H9 (cell line): ENCODE data around the gene TRIM34. TPM values are rescaled to one million over a fixed set of nuclear protein-coding genes. Genes with fewer than 3 reads are reported as not detected.

ENCODE experiments used
- DNase-seq: peaks from one replicate; pipeline ENCODE4 v3.0.0-alpha.2; 2017
- H2AFZ ChIP-seq: one replicate; pipeline ENCODE4 v1.6.1; 2013; ENCODE audit warnings: mild to moderate bottlenecking, low read length, control low read depth, moderate library complexity
- H2AK5ac ChIP-seq: 2 replicates; pipeline ENCODE4 v1.6.1; 2013; ENCODE audit warnings: low read length, control low read depth, mixed read lengths; ENCODE audit not compliant: insufficient read length
- H2BK120ac ChIP-seq: one replicate; pipeline ENCODE4 v1.6.1; 2013; ENCODE audit warnings: low read depth, mild to moderate bottlenecking, low read length, control low read depth, inconsistent platforms; ENCODE audit not compliant: poor library complexity, severe bottlenecking
- H2BK12ac ChIP-seq: 2 replicates; pipeline ENCODE4 v1.6.1; 2013; ENCODE audit warnings: low read length, control low read depth, mixed read lengths, low read depth; ENCODE audit not compliant: insufficient read length
- H2BK15ac ChIP-seq: 2 replicates; pipeline ENCODE4 v1.6.1; 2013; ENCODE audit warnings: low read depth, low read length, control low read depth
- H2BK20ac ChIP-seq: one replicate; pipeline ENCODE4 v1.6.1; 2013; ENCODE audit warnings: low read depth, mild to moderate bottlenecking, low read length, control low read depth, inconsistent platforms; ENCODE audit not compliant: poor library complexity, severe bottlenecking
- H2BK5ac ChIP-seq: 2 replicates; pipeline ENCODE4 v1.6.1; 2013; ENCODE audit warnings: low read length, control low read depth, mixed read lengths; ENCODE audit not compliant: insufficient read length
- H3K14ac ChIP-seq: 2 replicates; pipeline ENCODE4 v1.6.1; 2013; ENCODE audit warnings: low read length, control low read depth; ENCODE audit not compliant: insufficient read depth
- H3K18ac ChIP-seq: 2 replicates; pipeline ENCODE4 v1.6.1; 2013; ENCODE audit warnings: low read depth, mild to moderate bottlenecking, mixed read lengths, low read length, control low read depth; ENCODE audit not compliant: insufficient read length
- H3K23ac ChIP-seq: 2 replicates; pipeline ENCODE4 v1.6.1; 2013; ENCODE audit warnings: low read length, control low read depth, mixed read lengths, low read depth; ENCODE audit not compliant: insufficient read length
- H3K23me2 ChIP-seq: 2 replicates; pipeline ENCODE4 v1.6.1; 2013; ENCODE audit warnings: low read depth, mild to moderate bottlenecking, mixed read lengths, low read length, control low read depth; ENCODE audit not compliant: insufficient read length, poor library complexity, severe bottlenecking
- H3K27ac ChIP-seq: 2 replicates; pipeline ENCODE4 v1.5.1; 2013; ENCODE audit warnings: low read length, control low read depth, mixed read lengths, low read depth; ENCODE audit not compliant: insufficient read length
- H3K27me3 ChIP-seq: 2 replicates; pipeline ENCODE4 v1.6.1; 2013; ENCODE audit warnings: low read length, control low read depth, inconsistent platforms; ENCODE audit not compliant: insufficient read depth
- H3K4ac ChIP-seq: 2 replicates; pipeline ENCODE4 v1.6.1; 2013; ENCODE audit warnings: low read depth, mild to moderate bottlenecking, control low read depth, inconsistent platforms, low read length, moderate library complexity
- H3K4me1 ChIP-seq: 2 replicates; pipeline ENCODE4 v1.6.1; 2013; ENCODE audit warnings: low read length, control low read depth, inconsistent platforms; ENCODE audit not compliant: insufficient read depth
- H3K4me2 ChIP-seq: 2 replicates; pipeline ENCODE4 v1.6.1; 2013; ENCODE audit warnings: low read length, control low read depth, mixed read lengths; ENCODE audit not compliant: insufficient read length, insufficient read depth
- H3K56ac ChIP-seq: 2 replicates; pipeline ENCODE4 v1.6.1; 2013; ENCODE audit warnings: low read depth, mild to moderate bottlenecking, mixed read lengths, low read length, control low read depth; ENCODE audit not compliant: insufficient read length
- H3K79me1 ChIP-seq: 2 replicates; pipeline ENCODE4 v1.6.1; 2013; ENCODE audit warnings: low read depth, mild to moderate bottlenecking, moderate library complexity, low read length, control low read depth, inconsistent platforms; ENCODE audit not compliant: insufficient read depth, poor library complexity, severe bottlenecking
- H3K79me2 ChIP-seq: 2 replicates; pipeline ENCODE4 v1.6.1; 2013; ENCODE audit warnings: low read length, control low read depth, inconsistent platforms; ENCODE audit not compliant: insufficient read depth
- H3K9ac ChIP-seq: 2 replicates; pipeline ENCODE4 v1.6.1; 2013; ENCODE audit warnings: low read length, control low read depth, mixed read lengths; ENCODE audit not compliant: insufficient read length; ENCODE audit errors: extremely low read depth
- H3K9me3 ChIP-seq: one replicate; pipeline ENCODE4 v1.6.1; 2013; ENCODE audit warnings: low read depth, low read length, inconsistent platforms; ENCODE audit not compliant: control insufficient read depth
- H3T11ph ChIP-seq: one replicate; pipeline ENCODE4 v1.6.1; 2013; ENCODE audit warnings: mild to moderate bottlenecking, low read length, control low read depth, inconsistent platforms
- H4K20me1 ChIP-seq: one replicate; pipeline ENCODE4 v1.6.1; 2013; ENCODE audit not compliant: control insufficient read depth, insufficient read length, insufficient read depth
- H4K5ac ChIP-seq: 2 replicates; pipeline ENCODE4 v1.6.1; 2013; ENCODE audit warnings: low read depth, mild to moderate bottlenecking, mixed read lengths, low read length, control low read depth; ENCODE audit not compliant: insufficient read length
- H4K8ac ChIP-seq: replicated peaks from 2 replicates; pipeline ENCODE4 v1.6.1; 2013; ENCODE audit warnings: low read length, control low read depth, mixed read lengths, low read depth; ENCODE audit not compliant: insufficient read length
- H4K91ac ChIP-seq: 2 replicates; pipeline ENCODE4 v1.6.1; 2013; ENCODE audit warnings: low read depth, mild to moderate bottlenecking, moderate library complexity, mixed read lengths, low read length, control low read depth; ENCODE audit not compliant: insufficient read length
- H3K27ac Mint-ChIP-seq, 3 experiments: 2 replicates in 2 of 3; 3 replicates in 1 of 3; pipeline ENCODE4 v1.8.0; 2020 to 2021; ENCODE audit warnings: mixed read lengths in 3 of 3, mild to moderate bottlenecking in 1 of 3, moderate library complexity in 1 of 3
- H3K27me3 Mint-ChIP-seq: 2 replicates; pipeline ENCODE4 v1.8.0; 2021; ENCODE audit warnings: low read depth, mild to moderate bottlenecking, moderate library complexity, mixed read lengths
- H3K36me3 Mint-ChIP-seq, 3 experiments: 2 replicates in 2 of 3; 3 replicates in 1 of 3; pipeline ENCODE4 v1.8.0; 2020 to 2021; ENCODE audit warnings: low read depth in 3 of 3, mixed read lengths in 3 of 3; ENCODE audit not compliant: insufficient read depth in 1 of 3
- H3K4me1 Mint-ChIP-seq, 2 experiments: 2 replicates each; pipeline ENCODE4 v1.8.0; 2020; ENCODE audit warnings: mixed read lengths in 2 of 2
- H3K4me3 Mint-ChIP-seq, 2 experiments: 2 replicates in 1 of 2; 3 replicates in 1 of 2; pipeline ENCODE4 v1.8.0; 2020 to 2021; ENCODE audit warnings: mild to moderate bottlenecking in 2 of 2, mixed read lengths in 2 of 2, moderate library complexity in 1 of 2
- H3K9me3 Mint-ChIP-seq, 2 experiments: 2 replicates in 1 of 2; 3 replicates in 1 of 2; pipeline ENCODE4 v1.8.0; 2020; ENCODE audit warnings: mild to moderate bottlenecking in 2 of 2, mixed read lengths in 2 of 2, moderate library complexity in 1 of 2
- CTCF ChIP-seq: fragments of 200-600 bp; sonication (generic); conservative IDR thresholded peaks from 3 replicates; pipeline ENCODE4 v1.8.0; 2021; ENCODE audit warnings: antibody characterized with exemption, mild to moderate bottlenecking
- WGBS: extraction: QIAGEN DNeasy Blood & Tissue Kit; methylation state at CpG from one replicate; pipeline ENCODE4 v1.1.7; 2013; ENCODE audit warnings: missing lambda C conversion rate, low lambda C conversion rate, mixed read lengths; ENCODE audit not compliant: insufficient read length; ENCODE audit errors: extremely low coverage; 5-methylcytosine and 5-hydroxymethylcytosine counted together
- total RNA-seq: library from RNA; stranded (reverse); gene quantifications from 2 replicates; pipeline ENCODE4 v1.2.1, GENCODE V29; 2021

Gene TRIM34
- total RNA-seq, 1 experiment from 2014 or later: 0.59 TPM

GRCh38 chr11:5591613-5592012, 33.2 kb upstream of the TRIM34 start:
- no peak overlapping the region for H3K4ac ChIP-seq
- H2BK5ac ChIP-seq: no peak overlapping the region
- DNase-seq: no peak
- no peaks in the 10 kb centered on the region for H3K79me1 ChIP-seq
- H4K5ac ChIP-seq: no peak overlapping the region
- no peak overlapping the region for H4K91ac ChIP-seq
- H3K4me3 Mint-ChIP-seq: no peak overlapping the region
- no peak overlapping the region for H3K14ac ChIP-seq
- H3K9me3 ChIP-seq: no peaks in the 10 kb centered on the region
- H3K9me3 Mint-ChIP-seq: peaks cover 5 to 6% of the 10 kb centered on the region in 2 experiments
- no peak overlapping the region for H2AFZ ChIP-seq
- no peak overlapping the region for H2BK12ac ChIP-seq
- H3K27ac ChIP-seq: no peak overlapping the region
- H3K27me3 Mint-ChIP-seq: no peaks in the 10 kb centered on the region; the same call in 1 of the 2 replicates
- no peak overlapping the region for H4K8ac ChIP-seq
- H3K27me3 ChIP-seq: no peaks in the 10 kb centered on the region
- H3K4me2 ChIP-seq: no peak overlapping the region
- no CpG with 5 or more reads among the region's 3 CpGs for WGBS
- no peak overlapping the region for H3K56ac ChIP-seq
- no peaks in the 10 kb centered on the region for H3K4me1 ChIP-seq
- H4K20me1 ChIP-seq: no peaks in the 10 kb centered on the region
- no peak overlapping the region for H3K27ac Mint-ChIP-seq
- peaks cover 6% of the 10 kb centered on the region for H3K23me2 ChIP-seq
- H2AK5ac ChIP-seq: no peak overlapping the region
- no peak overlapping the region for H3K9ac ChIP-seq
- H3T11ph ChIP-seq: no peak overlapping the region
- no peak overlapping the region for H2BK15ac ChIP-seq
- H3K4me1 Mint-ChIP-seq: peaks cover 9 to 14% of the 10 kb centered on the region in 2 experiments
- peaks cover 7 to 8% (median 7%) of the 10 kb centered on the region in 3 experiments; a peak in 5 of 7 replicates for H3K36me3 Mint-ChIP-seq
- no peak overlapping the region for H2BK120ac ChIP-seq
- H3K23ac ChIP-seq: no peak overlapping the region
- H3K79me2 ChIP-seq: no peaks in the 10 kb centered on the region; the same call in 1 of the 2 replicates
- TF ChIP-seq CTCF: no peak
- H3K18ac ChIP-seq: no peak overlapping the region
- H2BK20ac ChIP-seq: no peak overlapping the region
